ENCODE results near the gene ASPHD1.

The ASPHD1 gene

GRCh38 chr16:29921034-29921385 lies 20.7 kb downstream of the ASPHD1 start:
- no peak for TF ChIP-seq CTCF (IDR thresholded peaks at IDR 0.05; ENCODE audit: extremely low read depth, missing control alignments)

GRCh38 chr16:29922326-29922725 lies 22.0 kb downstream of the ASPHD1 start:
- no peak for DNase-seq (ENCODE audit: low spot score)
- TF ChIP-seq CTCF (IDR thresholded peaks at IDR 0.05; ENCODE audit: extremely low read depth, missing control alignments), result no peak

More at GRCh38 chr16:29921034-29921385, 20.7 kb downstream of the ASPHD1 start:
- DNase-seq (ENCODE audit: low spot score), result no peak

- no peak for DNase-seq (ENCODE audit: low spot score)
- TF ChIP-seq CTCF (IDR thresholded peaks at IDR 0.05; ENCODE audit: extremely low read depth, missing control alignments), result no peak
Observed at GRCh38 chr16:29922986-29923501, 22.8 kb downstream of the ASPHD1 start.

- TF ChIP-seq CTCF (IDR thresholded peaks at IDR 0.05; ENCODE audit: extremely low read depth, missing control alignments), result no peak
- DNase-seq (ENCODE audit: low spot score), result no peak
Observed at GRCh38 chr16:29925105-29925756, 24.9 kb downstream of the ASPHD1 start.

GRCh38 chr16:29925781-29926710 lies 25.8 kb downstream of the ASPHD1 start, which contains the start of gene KCTD13:
Gene KCTD13, minus strand, starts transcription at chr16:29926226. Its CDS starts 193 bp downstream, at chr16:29926033.
- no peak for TF ChIP-seq CTCF (IDR thresholded peaks at IDR 0.05; ENCODE audit: extremely low read depth, missing control alignments)
- DNase-seq (ENCODE audit: low spot score), result peak; percentile 99

- no peak for DNase-seq (ENCODE audit: low spot score)
- TF ChIP-seq CTCF (IDR thresholded peaks at IDR 0.05; ENCODE audit: extremely low read depth, missing control alignments), result no peak
Observed at GRCh38 chr16:29926711-29927052, 26.4 kb downstream of the ASPHD1 start.

Measured in GM20000 (cell line).